Kidney (tissue), 14 donors: Measurements from ENCODE around the gene NCAM2. TPM values are rescaled to one million over a fixed set of nuclear protein-coding genes. Genes with fewer than 3 reads are reported as not detected.

Source experiments
- DNase-seq, 5 donors: peaks; one replicate each; pipeline ENCODE4 v3.0.0-alpha.2; 2013 to 2020
- FAIRE-seq: peaks from 2 replicates; lab custom pipeline; 2012; peaks lifted over from hg19 to GRCh38; lab: Jason Lieb, UNC
- H3K27ac ChIP-seq, 2 donors: one replicate each; pipeline ENCODE4 v1.7.0; 2013; ENCODE audit warnings: low read depth in 2 of 2, low read length in 2 of 2, inconsistent platforms in 1 of 2
- H3K27me3 ChIP-seq: one replicate; pipeline ENCODE4 v1.7.1; 2013; ENCODE audit warnings: low read length, inconsistent platforms; ENCODE audit not compliant: control insufficient read depth, insufficient read depth
- H3K36me3 ChIP-seq, 3 donors: one replicate each; pipeline versions ENCODE4 v1.7.0 to v1.7.1; 2013; ENCODE audit warnings: low read length in 3 of 3, control low read depth in 1 of 3, inconsistent platforms in 1 of 3; ENCODE audit not compliant: insufficient read depth in 3 of 3, control insufficient read depth in 2 of 3
- H3K4me1 ChIP-seq, 3 donors: one replicate each; pipeline versions ENCODE4 v1.7.0 to v1.7.1; 2013; ENCODE audit warnings: low read length in 3 of 3, inconsistent platforms in 1 of 3, low read depth in 1 of 3; ENCODE audit not compliant: control insufficient read depth in 2 of 3, insufficient read depth in 2 of 3
- H3K4me3 ChIP-seq, 3 donors: one replicate each; pipeline versions ENCODE4 v1.7.0 to v1.8.1; 2013; ENCODE audit warnings: low read length in 3 of 3, control low read depth in 1 of 3, inconsistent platforms in 1 of 3
- H3K9ac ChIP-seq, 3 donors: one replicate each; pipeline versions ENCODE4 v1.7.0 to v1.7.1; 2013; ENCODE audit warnings: low read length in 3 of 3, control low read depth in 1 of 3, inconsistent platforms in 1 of 3
- H3K9me3 ChIP-seq, 3 donors: one replicate each; pipeline versions ENCODE4 v1.7.0 to v1.7.1; 2013; ENCODE audit warnings: low read length in 3 of 3, control low read depth in 1 of 3, inconsistent platforms in 1 of 3; ENCODE audit not compliant: control insufficient read depth in 2 of 3, insufficient read depth in 1 of 3
- intact Hi-C: fragments of 100-400 bp; cut with DNase I; formaldehyde crosslinking; loops from one replicate; pipeline ENCODE4 v1.11.1; 2022
- polyA plus RNA-seq: library from polyadenylated mRNA; stranded (reverse); fragments of 350-450 nt; fragmentation: Illumina TruSeq; extraction: RNeasy Lipid Tissue Mini Kit (QIAGEN cat#74804); gene quantifications from one replicate; pipeline ENCODE4 v1.2.3, GENCODE V29; 2014; ENCODE audit warnings: low read depth, low replicate concordance; ENCODE audit not compliant: insufficient read depth
- total RNA-seq: library from RNA; stranded (reverse); fragmentation: NEBNext Ultra II Directional; extraction: Animal tissue kit (Norgen Biotek cat#: 25700); gene quantifications from one replicate; pipeline ENCODE4 v1.2.1, GENCODE V29; 2021
- TF ChIP-seq, protein P1 (sequence below): IDR thresholded peaks from 3 replicates; pipeline ENCODE4 v1.5.1; 2012; ENCODE audit warnings: mild to moderate bottlenecking, moderate library complexity, borderline replicate concordance; ENCODE audit not compliant: insufficient read depth; ENCODE audit errors: extremely low read depth
- donor health status: control.
- donor health status: control.
- donor health status: control.
- donor health status: control.
- donor health status: control.
- donor health status: DM: yes; HTN: yes; CAD: no.
- donor health status: Normal renal cell carcinoma (clear cell type).

NCAM2 gene
- total and polyA plus RNA-seq, 2 donors from 2014 or later, result 0.13 to 0.82 TPM

DNA sequence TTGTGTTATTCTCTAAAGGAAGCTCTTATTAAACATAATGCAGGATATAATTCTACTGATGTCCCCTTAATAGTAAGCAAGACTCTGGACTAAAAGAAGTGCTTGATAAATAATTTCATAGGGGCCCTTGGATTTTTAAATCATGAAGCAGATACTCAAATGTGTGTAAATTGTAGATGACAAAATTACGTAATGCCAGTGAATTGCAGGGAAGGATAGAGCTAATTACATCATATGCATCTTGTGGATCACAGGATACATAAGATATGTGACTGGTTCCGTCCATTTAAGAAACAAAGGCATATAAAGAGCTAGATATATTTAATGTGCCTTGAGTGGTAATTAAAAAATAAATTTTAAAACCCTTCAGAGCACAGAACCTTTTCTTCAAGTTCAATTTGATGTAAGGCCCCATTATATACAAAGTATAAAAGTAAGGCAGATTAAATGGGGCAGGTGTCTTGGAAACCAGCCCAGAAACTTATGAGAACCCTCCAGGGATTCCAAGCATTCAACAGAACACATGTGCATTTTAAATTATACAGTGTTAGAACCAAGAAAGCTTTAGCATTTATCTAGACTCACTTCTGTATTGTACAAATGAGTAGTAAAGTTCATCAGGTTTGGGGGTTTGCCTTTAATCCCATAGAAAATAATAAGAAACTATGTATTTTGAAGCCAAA is 190.4 kb downstream of the NCAM2 start:
- Histone ChIP-seq H3K4me1 (no peaks in the 10 kb centered on the region), H3K27me3 (no peaks in the 10 kb centered on the region), H3K9me3 (no peaks in the 10 kb centered on the region), H3K4me3 (no peak overlapping the region), H3K9ac (no peak overlapping the region), H3K36me3 (no peaks in the 10 kb centered on the region), H3K27ac (no peak overlapping the region)
- intact Hi-C loops, result no loop called here
- FAIRE-seq (no peak), DNase-seq (peak in 1 of 5 donors; percentile 29)
- TF ChIP-seq, protein P1, sequence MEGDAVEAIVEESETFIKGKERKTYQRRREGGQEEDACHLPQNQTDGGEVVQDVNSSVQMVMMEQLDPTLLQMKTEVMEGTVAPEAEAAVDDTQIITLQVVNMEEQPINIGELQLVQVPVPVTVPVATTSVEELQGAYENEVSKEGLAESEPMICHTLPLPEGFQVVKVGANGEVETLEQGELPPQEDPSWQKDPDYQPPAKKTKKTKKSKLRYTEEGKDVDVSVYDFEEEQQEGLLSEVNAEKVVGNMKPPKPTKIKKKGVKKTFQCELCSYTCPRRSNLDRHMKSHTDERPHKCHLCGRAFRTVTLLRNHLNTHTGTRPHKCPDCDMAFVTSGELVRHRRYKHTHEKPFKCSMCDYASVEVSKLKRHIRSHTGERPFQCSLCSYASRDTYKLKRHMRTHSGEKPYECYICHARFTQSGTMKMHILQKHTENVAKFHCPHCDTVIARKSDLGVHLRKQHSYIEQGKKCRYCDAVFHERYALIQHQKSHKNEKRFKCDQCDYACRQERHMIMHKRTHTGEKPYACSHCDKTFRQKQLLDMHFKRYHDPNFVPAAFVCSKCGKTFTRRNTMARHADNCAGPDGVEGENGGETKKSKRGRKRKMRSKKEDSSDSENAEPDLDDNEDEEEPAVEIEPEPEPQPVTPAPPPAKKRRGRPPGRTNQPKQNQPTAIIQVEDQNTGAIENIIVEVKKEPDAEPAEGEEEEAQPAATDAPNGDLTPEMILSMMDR, result no peak

DNA sequence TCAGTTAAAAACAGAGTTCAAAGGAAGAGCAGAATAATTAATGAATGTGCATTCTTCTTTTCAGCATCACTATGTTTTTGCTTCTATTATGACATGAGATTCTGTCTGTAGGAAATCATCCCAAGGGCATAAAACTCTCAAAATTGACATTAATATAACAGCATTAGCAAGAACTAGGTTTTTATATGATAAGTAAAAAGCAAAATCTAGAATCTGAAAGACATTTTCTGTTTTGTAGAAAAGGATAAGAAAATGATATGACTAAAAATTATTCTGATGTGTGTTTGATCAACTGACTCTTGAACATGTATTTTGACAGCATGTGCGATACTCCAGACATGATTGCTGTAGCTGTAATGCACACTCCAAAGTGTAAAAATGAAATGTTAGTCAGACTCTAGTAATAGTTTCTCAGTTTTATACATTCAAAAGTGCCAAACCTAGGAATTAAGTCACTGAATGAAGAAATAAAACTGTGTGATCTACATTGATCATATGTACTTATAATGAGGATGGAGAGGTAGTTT is 197.3 kb downstream of the NCAM2 start:
- H3K9me3 ChIP-seq, result no peaks in the 10 kb centered on the region
- H3K4me1 ChIP-seq, result no peaks in the 10 kb centered on the region
- TF ChIP-seq, protein P1, result no peak
- no peaks in the 10 kb centered on the region for H3K36me3 ChIP-seq
- FAIRE-seq (no peak), DNase-seq (no peak)
- H3K4me3 ChIP-seq, result no peak overlapping the region
- no peak overlapping the region for H3K27ac ChIP-seq
- no peak overlapping the region for H3K9ac ChIP-seq
- H3K27me3 ChIP-seq, result no peaks in the 10 kb centered on the region
- intact Hi-C loops, result no loop called here

DNA sequence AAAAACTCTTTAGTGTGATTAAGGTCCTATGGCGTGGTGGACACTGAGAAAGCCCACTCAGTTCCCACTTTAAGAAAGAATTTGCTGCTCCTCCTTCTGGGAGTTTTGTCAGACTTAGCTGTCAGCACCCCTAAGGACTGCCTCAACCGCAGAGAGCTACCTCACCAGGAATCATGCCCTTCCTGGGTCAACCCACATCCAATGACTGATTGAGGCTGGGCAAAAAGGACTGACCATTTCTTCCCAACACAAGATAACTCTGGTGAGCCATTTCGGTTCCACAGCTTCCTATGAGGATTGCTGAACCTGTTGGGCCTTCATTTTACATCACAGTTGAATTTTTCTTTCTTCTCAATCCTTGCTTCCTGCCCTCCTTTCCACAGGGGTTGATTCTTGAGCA is 197.9 kb downstream of the NCAM2 start:
- Histone ChIP-seq H3K9me3 (no peaks in the 10 kb centered on the region), H3K4me3 (no peak overlapping the region), H3K27me3 (no peaks in the 10 kb centered on the region), H3K4me1 (no peaks in the 10 kb centered on the region), H3K27ac (no peak overlapping the region), H3K9ac (no peak overlapping the region), H3K36me3 (no peaks in the 10 kb centered on the region)
- TF ChIP-seq, protein P1, result no peak
- FAIRE-seq, result no peak
- DNase-seq, result no peak
- intact Hi-C loops, result no loop called here
